WTC11 (cell line): Measurements from ENCODE around the gene UGT1A9. TPM values are rescaled to one million over a fixed set of nuclear protein-coding genes. Genes with fewer than 3 reads are reported as not detected.

Experiments used
- ATAC-seq: fragments of 200-7000 bp; cut with Tn5 transposase; 2 replicates; pipeline ENCODE4 v1.10.0; 2021; ENCODE audit warnings: mild to moderate bottlenecking, moderate library complexity
- CTCF ChIA-PET: fragments of 300-600 bp; sonication (Branson Sonifier 250); formaldehyde crosslinking; loops from one replicate; lab custom pipeline; 2021; ENCODE audit warnings: antibody characterized with exemption; lab: Charles Lee
- POLR2A ChIA-PET: fragments of 350-600 bp; sonication (Branson Sonifier 250); formaldehyde crosslinking; loops from one replicate; lab custom pipeline; 2021; ENCODE audit warnings: antibody characterized with exemption; lab: Charles Lee
- DNase-seq: peaks from one replicate; pipeline ENCODE4 v3.0.0; 2021; ENCODE audit warnings: low spot score
- H3K27ac Mint-ChIP-seq: 2 replicates; pipeline ENCODE4 v1.8.0; 2021; ENCODE audit warnings: mixed read lengths
- H3K27me3 Mint-ChIP-seq: 2 replicates; pipeline ENCODE4 v1.8.0; 2021; ENCODE audit warnings: low read depth, mild to moderate bottlenecking, moderate library complexity, mixed read lengths
- H3K36me3 Mint-ChIP-seq: 2 replicates; pipeline ENCODE4 v1.8.0; 2021; ENCODE audit warnings: mixed read lengths
- H3K4me1 Mint-ChIP-seq: 2 replicates; pipeline ENCODE4 v1.8.0; 2022; ENCODE audit warnings: mixed read lengths
- H3K4me3 Mint-ChIP-seq: 2 replicates; pipeline ENCODE4 v1.8.0; 2021; ENCODE audit warnings: mild to moderate bottlenecking, moderate library complexity, mixed read lengths
- H3K9me3 Mint-ChIP-seq: 2 replicates; pipeline ENCODE4 v1.8.0; 2021; ENCODE audit warnings: mixed read lengths
- ATF1 ChIP-seq: sonication (generic); formaldehyde crosslinking; IDR thresholded peaks from 2 replicates; pipeline ENCODE4 v1.8.1; 2023; ENCODE audit warnings: mild to moderate bottlenecking, moderate library complexity, missing genetic modification reagents
- ESRRA ChIP-seq: sonication (generic); formaldehyde crosslinking; IDR thresholded peaks from 2 replicates; pipeline ENCODE4 v1.8.1; 2022; ENCODE audit warnings: mild to moderate bottlenecking, missing genetic modification reagents, borderline replicate concordance
- FOXK1 ChIP-seq: sonication (generic); formaldehyde crosslinking; IDR thresholded peaks from 2 replicates; pipeline ENCODE4 v1.8.0; 2022; ENCODE audit warnings: mild to moderate bottlenecking, moderate library complexity, missing genetic modification reagents
- GABPB1 ChIP-seq: sonication (generic); formaldehyde crosslinking; IDR thresholded peaks from 2 replicates; pipeline ENCODE4 v1.8.1; 2023; ENCODE audit warnings: mild to moderate bottlenecking, missing genetic modification reagents
- GTF2I ChIP-seq: fragments of 250-450 bp; sonication (Bioruptor Pico); conservative IDR thresholded peaks from 2 replicates; pipeline ENCODE4 v1.4.0; 2021; ENCODE audit warnings: mild to moderate bottlenecking
- HMGA2 ChIP-seq: fragments of 250-450 bp; sonication (Bioruptor Pico); IDR thresholded peaks from 2 replicates; pipeline ENCODE4 v1.4.0; 2021; ENCODE audit warnings: mild to moderate bottlenecking, moderate library complexity
- IRF2 ChIP-seq: sonication (generic); formaldehyde crosslinking; IDR thresholded peaks from 2 replicates; pipeline ENCODE4 v1.8.0; 2022; ENCODE audit warnings: low read depth, missing genetic modification reagents, borderline replicate concordance
- JAZF1 ChIP-seq: fragments of 250-450 bp; sonication (Bioruptor Pico); IDR thresholded peaks from 2 replicates; pipeline ENCODE4 v1.9.0; 2021; ENCODE audit warnings: moderate library complexity, mild to moderate bottlenecking, inconsistent platforms
- MYBL2 ChIP-seq: sonication (generic); formaldehyde crosslinking; IDR thresholded peaks from 2 replicates; pipeline ENCODE4 v1.8.1; 2023; ENCODE audit warnings: mild to moderate bottlenecking, moderate library complexity, missing genetic modification reagents
- NFE2L1 ChIP-seq: sonication (generic); formaldehyde crosslinking; IDR thresholded peaks from 2 replicates; pipeline ENCODE4 v1.8.1; 2023; ENCODE audit warnings: missing genetic modification reagents
- NFYB ChIP-seq: sonication (generic); formaldehyde crosslinking; conservative IDR thresholded peaks from 2 replicates; pipeline ENCODE4 v1.8.0; 2022; ENCODE audit warnings: low read depth, missing genetic modification reagents
- NR3C1 ChIP-seq: sonication (generic); formaldehyde crosslinking; conservative IDR thresholded peaks from 2 replicates; pipeline ENCODE4 v1.8.1; 2023; ENCODE audit warnings: low read depth, mild to moderate bottlenecking, missing genetic modification reagents
- OVOL2 ChIP-seq: fragments of 250-450 bp; sonication (Bioruptor Pico); IDR thresholded peaks from 2 replicates; pipeline ENCODE4 v1.9.0; 2021; ENCODE audit warnings: mild to moderate bottlenecking, borderline replicate concordance
- PRRX2 ChIP-seq: fragments of 250-450 bp; sonication (Bioruptor Pico); IDR thresholded peaks from 2 replicates; pipeline ENCODE4 v1.8.0; 2021; ENCODE audit warnings: mild to moderate bottlenecking
- SMAD4 ChIP-seq: sonication (generic); formaldehyde crosslinking; IDR thresholded peaks from 2 replicates; pipeline ENCODE4 v1.8.0; 2022; ENCODE audit warnings: mild to moderate bottlenecking, missing genetic modification reagents
- SOX15 ChIP-seq: fragments of 250-450 bp; sonication (Bioruptor Pico); IDR thresholded peaks from 2 replicates; pipeline ENCODE4 v1.9.0; 2021; ENCODE audit warnings: mild to moderate bottlenecking
- TEAD1 ChIP-seq: sonication (generic); formaldehyde crosslinking; IDR thresholded peaks from 2 replicates; pipeline ENCODE4 v1.8.0; 2022; ENCODE audit warnings: mild to moderate bottlenecking, missing genetic modification reagents
- ZBTB21 ChIP-seq: sonication (generic); formaldehyde crosslinking; IDR thresholded peaks from 2 replicates; pipeline ENCODE4 v1.8.1; 2023; ENCODE audit warnings: mild to moderate bottlenecking, missing genetic modification reagents, borderline replicate concordance
- ZNF138 ChIP-seq: sonication (generic); formaldehyde crosslinking; conservative IDR thresholded peaks from 2 replicates; pipeline ENCODE4 v1.8.1; 2022; ENCODE audit warnings: mild to moderate bottlenecking, moderate library complexity, missing genetic modification reagents
- ZNF423 ChIP-seq: fragments of 250-450 bp; sonication (Bioruptor Pico); IDR thresholded peaks from 2 replicates; pipeline ENCODE4 v2.1.2; 2022; ENCODE audit warnings: mild to moderate bottlenecking, moderate library complexity
- ZNF671 ChIP-seq: fragments of 250-450 bp; sonication (Bioruptor Pico); IDR thresholded peaks from 2 replicates; pipeline ENCODE4 v1.8.0; 2021; ENCODE audit warnings: mild to moderate bottlenecking
- total RNA-seq: library from RNA; stranded (reverse); gene quantifications from 3 replicates; pipeline ENCODE4 v1.2.3, GENCODE V29; 2021
- TF ChIP-seq, protein P1 (sequence below): sonication (generic); formaldehyde crosslinking; IDR thresholded peaks from 2 replicates; pipeline ENCODE4 v1.8.0; 2023; ENCODE audit warnings: mild to moderate bottlenecking, missing genetic modification reagents
- TF ChIP-seq, protein P2 (sequence below): sonication (generic); formaldehyde crosslinking; IDR thresholded peaks from 2 replicates; pipeline ENCODE4 v1.8.1; 2022; ENCODE audit warnings: mild to moderate bottlenecking, missing genetic modification reagents, moderate library complexity, borderline replicate concordance
- TF ChIP-seq, protein P3 (sequence below): sonication (generic); formaldehyde crosslinking; IDR thresholded peaks from 2 replicates; pipeline ENCODE4 v1.8.1; 2023; ENCODE audit warnings: mild to moderate bottlenecking, missing genetic modification reagents, borderline replicate concordance
- TF ChIP-seq, protein P4 (sequence below): fragments of 200-600 bp; IDR thresholded peaks from 2 replicates; pipeline ENCODE4 v1.8.0; 2022; ENCODE audit warnings: antibody characterized with exemption
- TF ChIP-seq, protein P5 (sequence below): sonication (generic); formaldehyde crosslinking; IDR thresholded peaks from 2 replicates; pipeline ENCODE4 v1.8.0; 2023; ENCODE audit warnings: missing genetic modification reagents, mild to moderate bottlenecking, borderline replicate concordance

The UGT1A9 gene
- total RNA-seq, 1 experiment from 2014 or later = not detected

DNA sequence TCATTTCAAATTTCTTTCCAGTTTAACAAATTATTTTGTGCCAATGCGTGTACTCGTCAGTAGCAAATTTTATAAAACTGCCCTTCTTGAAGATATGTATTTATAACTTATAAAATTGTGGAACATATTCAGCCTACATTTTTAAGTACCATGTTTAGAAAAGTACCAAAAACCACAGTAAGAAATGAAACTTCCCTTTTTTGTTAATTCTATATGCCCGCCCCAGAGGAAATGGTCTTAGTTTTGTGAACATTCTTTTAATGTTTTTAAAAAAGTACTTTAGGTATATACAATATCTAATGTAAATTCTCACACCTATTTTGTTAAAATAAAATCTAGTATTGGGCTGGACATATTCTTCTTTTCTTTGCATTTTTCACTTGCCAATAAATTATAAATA, 1.2 kb downstream of the UGT1A9 start (continued):
- no peak for TF ChIP-seq ESRRA (CRISPR knock-in tag)
- no peak for TF ChIP-seq HMGA2
- no peak for TF ChIP-seq IRF2
- no peak for TF ChIP-seq GABPB1 (CRISPR knock-in tag)
- no peak for TF ChIP-seq OVOL2 (CRISPR knock-in tag)
- no peak for TF ChIP-seq TEAD1 (CRISPR knock-in tag)
- TF ChIP-seq, protein P1, sequence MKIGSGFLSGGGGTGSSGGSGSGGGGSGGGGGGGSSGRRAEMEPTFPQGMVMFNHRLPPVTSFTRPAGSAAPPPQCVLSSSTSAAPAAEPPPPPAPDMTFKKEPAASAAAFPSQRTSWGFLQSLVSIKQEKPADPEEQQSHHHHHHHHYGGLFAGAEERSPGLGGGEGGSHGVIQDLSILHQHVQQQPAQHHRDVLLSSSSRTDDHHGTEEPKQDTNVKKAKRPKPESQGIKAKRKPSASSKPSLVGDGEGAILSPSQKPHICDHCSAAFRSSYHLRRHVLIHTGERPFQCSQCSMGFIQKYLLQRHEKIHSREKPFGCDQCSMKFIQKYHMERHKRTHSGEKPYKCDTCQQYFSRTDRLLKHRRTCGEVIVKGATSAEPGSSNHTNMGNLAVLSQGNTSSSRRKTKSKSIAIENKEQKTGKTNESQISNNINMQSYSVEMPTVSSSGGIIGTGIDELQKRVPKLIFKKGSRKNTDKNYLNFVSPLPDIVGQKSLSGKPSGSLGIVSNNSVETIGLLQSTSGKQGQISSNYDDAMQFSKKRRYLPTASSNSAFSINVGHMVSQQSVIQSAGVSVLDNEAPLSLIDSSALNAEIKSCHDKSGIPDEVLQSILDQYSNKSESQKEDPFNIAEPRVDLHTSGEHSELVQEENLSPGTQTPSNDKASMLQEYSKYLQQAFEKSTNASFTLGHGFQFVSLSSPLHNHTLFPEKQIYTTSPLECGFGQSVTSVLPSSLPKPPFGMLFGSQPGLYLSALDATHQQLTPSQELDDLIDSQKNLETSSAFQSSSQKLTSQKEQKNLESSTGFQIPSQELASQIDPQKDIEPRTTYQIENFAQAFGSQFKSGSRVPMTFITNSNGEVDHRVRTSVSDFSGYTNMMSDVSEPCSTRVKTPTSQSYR (CRISPR knock-in tag) = no peak
- TF ChIP-seq, protein P2, sequence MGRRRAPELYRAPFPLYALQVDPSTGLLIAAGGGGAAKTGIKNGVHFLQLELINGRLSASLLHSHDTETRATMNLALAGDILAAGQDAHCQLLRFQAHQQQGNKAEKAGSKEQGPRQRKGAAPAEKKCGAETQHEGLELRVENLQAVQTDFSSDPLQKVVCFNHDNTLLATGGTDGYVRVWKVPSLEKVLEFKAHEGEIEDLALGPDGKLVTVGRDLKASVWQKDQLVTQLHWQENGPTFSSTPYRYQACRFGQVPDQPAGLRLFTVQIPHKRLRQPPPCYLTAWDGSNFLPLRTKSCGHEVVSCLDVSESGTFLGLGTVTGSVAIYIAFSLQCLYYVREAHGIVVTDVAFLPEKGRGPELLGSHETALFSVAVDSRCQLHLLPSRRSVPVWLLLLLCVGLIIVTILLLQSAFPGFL (CRISPR knock-in tag) = no peak
- TF ChIP-seq PRRX2 (CRISPR knock-in tag) = no peak
- TF ChIP-seq SOX15 (CRISPR knock-in tag) = no peak
- no peak for TF ChIP-seq ZNF671

DNA sequence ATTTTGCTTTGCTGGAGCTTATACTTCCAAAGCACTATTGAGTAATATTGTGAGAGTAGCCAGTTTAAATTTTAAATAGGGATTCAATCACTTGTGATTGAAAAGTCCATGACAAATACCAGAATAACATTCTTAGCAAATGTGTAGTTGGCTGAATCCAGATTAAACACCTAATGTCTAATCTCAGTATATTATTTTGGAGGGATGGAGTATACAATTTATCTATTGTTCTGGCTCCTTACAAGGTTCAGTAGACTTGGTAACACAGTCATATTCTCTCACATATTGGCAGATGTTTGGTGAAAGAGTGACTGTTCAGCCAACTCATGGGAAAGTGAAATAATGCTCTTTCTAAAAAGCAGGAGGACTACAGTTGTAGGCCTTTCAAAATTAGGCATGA, 2.2 kb downstream of the UGT1A9 start:
- DNase-seq (no peak), ATAC-seq (no peak)
- Mint-ChIP-seq H3K4me3 (no peak overlapping the region), H3K36me3 (no peaks in the 10 kb centered on the region), H3K4me1 (peaks cover 7% of the 10 kb centered on the region), H3K27me3 (0 out of 2 replicates have a peak, but pooled peaks cover 1% of the 10 kb centered on the region), H3K27ac (no peak overlapping the region), H3K9me3 (peaks cover under 1% of the 10 kb centered on the region)
- CTCF ChIA-PET = no interaction called here
- POLR2A ChIA-PET = no interaction called here
- TF ChIP-seq SMAD4 (CRISPR knock-in tag) (no peak), ZBTB21 (no peak), OVOL2 (CRISPR knock-in tag) (no peak), NFYB (CRISPR knock-in tag) (no peak), FOXK1 (CRISPR knock-in tag) (no peak), NFE2L1 (no peak), NR3C1 (no peak), ESRRA (CRISPR knock-in tag) (no peak), GTF2I (no peak), JAZF1 (CRISPR knock-in tag) (no peak), ATF1 (CRISPR knock-in tag) (no peak), ZNF423 (CRISPR knock-in tag) (no peak), ZNF138 (CRISPR knock-in tag) (no peak), MYBL2 (CRISPR knock-in tag) (no peak)
- TF ChIP-seq, protein P3, sequence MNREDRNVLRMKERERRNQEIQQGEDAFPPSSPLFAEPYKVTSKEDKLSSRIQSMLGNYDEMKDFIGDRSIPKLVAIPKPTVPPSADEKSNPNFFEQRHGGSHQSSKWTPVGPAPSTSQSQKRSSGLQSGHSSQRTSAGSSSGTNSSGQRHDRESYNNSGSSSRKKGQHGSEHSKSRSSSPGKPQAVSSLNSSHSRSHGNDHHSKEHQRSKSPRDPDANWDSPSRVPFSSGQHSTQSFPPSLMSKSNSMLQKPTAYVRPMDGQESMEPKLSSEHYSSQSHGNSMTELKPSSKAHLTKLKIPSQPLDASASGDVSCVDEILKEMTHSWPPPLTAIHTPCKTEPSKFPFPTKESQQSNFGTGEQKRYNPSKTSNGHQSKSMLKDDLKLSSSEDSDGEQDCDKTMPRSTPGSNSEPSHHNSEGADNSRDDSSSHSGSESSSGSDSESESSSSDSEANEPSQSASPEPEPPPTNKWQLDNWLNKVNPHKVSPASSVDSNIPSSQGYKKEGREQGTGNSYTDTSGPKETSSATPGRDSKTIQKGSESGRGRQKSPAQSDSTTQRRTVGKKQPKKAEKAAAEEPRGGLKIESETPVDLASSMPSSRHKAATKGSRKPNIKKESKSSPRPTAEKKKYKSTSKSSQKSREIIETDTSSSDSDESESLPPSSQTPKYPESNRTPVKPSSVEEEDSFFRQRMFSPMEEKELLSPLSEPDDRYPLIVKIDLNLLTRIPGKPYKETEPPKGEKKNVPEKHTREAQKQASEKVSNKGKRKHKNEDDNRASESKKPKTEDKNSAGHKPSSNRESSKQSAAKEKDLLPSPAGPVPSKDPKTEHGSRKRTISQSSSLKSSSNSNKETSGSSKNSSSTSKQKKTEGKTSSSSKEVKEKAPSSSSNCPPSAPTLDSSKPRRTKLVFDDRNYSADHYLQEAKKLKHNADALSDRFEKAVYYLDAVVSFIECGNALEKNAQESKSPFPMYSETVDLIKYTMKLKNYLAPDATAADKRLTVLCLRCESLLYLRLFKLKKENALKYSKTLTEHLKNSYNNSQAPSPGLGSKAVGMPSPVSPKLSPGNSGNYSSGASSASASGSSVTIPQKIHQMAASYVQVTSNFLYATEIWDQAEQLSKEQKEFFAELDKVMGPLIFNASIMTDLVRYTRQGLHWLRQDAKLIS (CRISPR knock-in tag) = no peak
- TF ChIP-seq, protein P4, sequence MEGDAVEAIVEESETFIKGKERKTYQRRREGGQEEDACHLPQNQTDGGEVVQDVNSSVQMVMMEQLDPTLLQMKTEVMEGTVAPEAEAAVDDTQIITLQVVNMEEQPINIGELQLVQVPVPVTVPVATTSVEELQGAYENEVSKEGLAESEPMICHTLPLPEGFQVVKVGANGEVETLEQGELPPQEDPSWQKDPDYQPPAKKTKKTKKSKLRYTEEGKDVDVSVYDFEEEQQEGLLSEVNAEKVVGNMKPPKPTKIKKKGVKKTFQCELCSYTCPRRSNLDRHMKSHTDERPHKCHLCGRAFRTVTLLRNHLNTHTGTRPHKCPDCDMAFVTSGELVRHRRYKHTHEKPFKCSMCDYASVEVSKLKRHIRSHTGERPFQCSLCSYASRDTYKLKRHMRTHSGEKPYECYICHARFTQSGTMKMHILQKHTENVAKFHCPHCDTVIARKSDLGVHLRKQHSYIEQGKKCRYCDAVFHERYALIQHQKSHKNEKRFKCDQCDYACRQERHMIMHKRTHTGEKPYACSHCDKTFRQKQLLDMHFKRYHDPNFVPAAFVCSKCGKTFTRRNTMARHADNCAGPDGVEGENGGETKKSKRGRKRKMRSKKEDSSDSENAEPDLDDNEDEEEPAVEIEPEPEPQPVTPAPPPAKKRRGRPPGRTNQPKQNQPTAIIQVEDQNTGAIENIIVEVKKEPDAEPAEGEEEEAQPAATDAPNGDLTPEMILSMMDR = no peak
- TF ChIP-seq, protein P5, sequence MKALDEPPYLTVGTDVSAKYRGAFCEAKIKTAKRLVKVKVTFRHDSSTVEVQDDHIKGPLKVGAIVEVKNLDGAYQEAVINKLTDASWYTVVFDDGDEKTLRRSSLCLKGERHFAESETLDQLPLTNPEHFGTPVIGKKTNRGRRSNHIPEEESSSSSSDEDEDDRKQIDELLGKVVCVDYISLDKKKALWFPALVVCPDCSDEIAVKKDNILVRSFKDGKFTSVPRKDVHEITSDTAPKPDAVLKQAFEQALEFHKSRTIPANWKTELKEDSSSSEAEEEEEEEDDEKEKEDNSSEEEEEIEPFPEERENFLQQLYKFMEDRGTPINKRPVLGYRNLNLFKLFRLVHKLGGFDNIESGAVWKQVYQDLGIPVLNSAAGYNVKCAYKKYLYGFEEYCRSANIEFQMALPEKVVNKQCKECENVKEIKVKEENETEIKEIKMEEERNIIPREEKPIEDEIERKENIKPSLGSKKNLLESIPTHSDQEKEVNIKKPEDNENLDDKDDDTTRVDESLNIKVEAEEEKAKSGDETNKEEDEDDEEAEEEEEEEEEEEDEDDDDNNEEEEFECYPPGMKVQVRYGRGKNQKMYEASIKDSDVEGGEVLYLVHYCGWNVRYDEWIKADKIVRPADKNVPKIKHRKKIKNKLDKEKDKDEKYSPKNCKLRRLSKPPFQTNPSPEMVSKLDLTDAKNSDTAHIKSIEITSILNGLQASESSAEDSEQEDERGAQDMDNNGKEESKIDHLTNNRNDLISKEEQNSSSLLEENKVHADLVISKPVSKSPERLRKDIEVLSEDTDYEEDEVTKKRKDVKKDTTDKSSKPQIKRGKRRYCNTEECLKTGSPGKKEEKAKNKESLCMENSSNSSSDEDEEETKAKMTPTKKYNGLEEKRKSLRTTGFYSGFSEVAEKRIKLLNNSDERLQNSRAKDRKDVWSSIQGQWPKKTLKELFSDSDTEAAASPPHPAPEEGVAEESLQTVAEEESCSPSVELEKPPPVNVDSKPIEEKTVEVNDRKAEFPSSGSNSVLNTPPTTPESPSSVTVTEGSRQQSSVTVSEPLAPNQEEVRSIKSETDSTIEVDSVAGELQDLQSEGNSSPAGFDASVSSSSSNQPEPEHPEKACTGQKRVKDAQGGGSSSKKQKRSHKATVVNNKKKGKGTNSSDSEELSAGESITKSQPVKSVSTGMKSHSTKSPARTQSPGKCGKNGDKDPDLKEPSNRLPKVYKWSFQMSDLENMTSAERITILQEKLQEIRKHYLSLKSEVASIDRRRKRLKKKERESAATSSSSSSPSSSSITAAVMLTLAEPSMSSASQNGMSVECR (CRISPR knock-in tag) = no peak
